ENCODE results near the gene KCNIP2.

DNA sequence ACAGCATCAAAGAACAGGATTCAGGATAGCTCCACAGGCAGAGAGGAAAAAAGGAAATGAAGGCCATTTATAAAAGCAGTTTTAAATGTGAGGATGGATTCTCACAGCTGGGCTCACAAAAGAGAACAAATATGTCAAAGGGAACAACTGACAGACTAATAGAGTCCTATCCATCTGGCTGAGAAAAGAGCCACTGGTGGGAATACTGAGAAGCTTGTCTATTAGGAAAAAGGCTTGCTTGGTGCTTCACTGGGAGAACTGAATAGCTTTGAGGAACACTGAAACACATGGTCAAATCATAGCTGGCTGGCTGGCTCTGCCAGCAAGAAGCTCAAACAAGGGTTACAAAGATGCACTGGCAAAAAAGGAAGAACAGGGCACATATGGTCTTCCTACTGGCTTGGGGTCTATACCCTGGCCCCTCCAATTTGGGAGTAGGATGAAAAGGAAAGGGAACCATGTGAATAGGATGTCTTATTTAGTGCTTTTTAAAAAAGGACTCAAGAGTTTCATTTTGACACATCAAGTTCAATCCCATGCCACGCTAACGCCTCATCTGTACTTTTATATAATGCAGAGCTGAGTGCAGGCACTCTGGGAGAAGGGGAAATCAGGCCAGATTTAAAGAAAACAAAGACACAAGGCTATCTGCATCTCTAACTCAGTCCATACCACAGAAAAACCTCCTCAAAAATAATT, 44.8 kb upstream of the KCNIP2 start:
- TF ChIP-seq YY1 (IDR thresholded peaks at IDR 0.05; ENCODE audit: insufficient read depth, insufficient read length) (no peak), ZNF274 (IDR thresholded peaks at IDR 0.05; ENCODE audit: low read depth, low read length) (no peak)
